ENCODE results near the gene ZNF341. TPM values are rescaled to one million over a fixed set of nuclear protein-coding genes. Genes with fewer than 3 reads are reported as not detected.
"Not testable (repeated sequence)": the region's sequence is repeated elsewhere in the genome, so short reads cannot be mapped to it uniquely, and the experiment has no call there.

Gene ZNF341
- total RNA-seq, 1 donor from 2014 or later = 6.7 TPM

DNA sequence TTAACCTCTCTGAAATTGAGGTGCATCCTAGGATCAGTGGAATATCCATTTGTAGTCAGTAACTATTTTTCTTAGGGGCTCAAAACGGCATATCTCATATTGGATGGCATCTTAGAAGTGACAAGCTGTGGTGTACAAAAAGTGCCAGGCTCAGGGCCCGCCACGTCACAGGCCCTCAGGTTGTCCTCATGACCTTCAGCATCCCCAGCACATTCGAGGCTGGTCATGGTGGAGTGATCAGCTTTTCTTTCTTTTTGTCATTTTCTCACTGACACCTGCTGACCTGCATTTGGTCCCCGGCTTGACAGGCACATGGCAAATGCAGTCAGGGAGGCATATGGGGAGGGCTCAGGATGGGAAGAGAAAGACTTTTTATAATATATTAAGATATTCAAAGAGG, 38.5 kb upstream of the ZNF341 start:
- no peaks in the 10 kb centered on the region for H3K27me3 Mint-ChIP-seq (ENCODE audit: insufficient read depth)
- no peaks in the 10 kb centered on the region for H3K36me3 Mint-ChIP-seq (ENCODE audit: low read depth)
- no peak overlapping the region for H3K4me3 Mint-ChIP-seq
- no peak for DNase-seq (ENCODE audit: low spot score)
- no peaks in the 10 kb centered on the region for H3K9me3 Mint-ChIP-seq
- H3K27ac Mint-ChIP-seq = no peak overlapping the region
- intact Hi-C loops (cut with micrococcal nuclease) = no loop called here
- peaks cover 30% of the 10 kb centered on the region for H3K4me1 Mint-ChIP-seq (ENCODE audit: low read depth)

- Mint-ChIP-seq H3K27me3 (ENCODE audit: insufficient read depth) (no peaks in the 10 kb centered on the region), H3K36me3 (ENCODE audit: low read depth) (no peaks in the 10 kb centered on the region), H3K27ac (no peak overlapping the region), H3K9me3 (no peaks in the 10 kb centered on the region), H3K4me3 (no peak overlapping the region), H3K4me1 (ENCODE audit: low read depth) (peaks cover 23% of the 10 kb centered on the region)
- DNase-seq (ENCODE audit: low spot score) = no peak
- intact Hi-C loops (cut with micrococcal nuclease) = no loop called here
These were observed 37.8 kb upstream of the ZNF341 start for GRCh38 chr20:33693741-33694638.

GRCh38 chr20:33694639-33695012, 37.2 kb upstream of the ZNF341 start:
- no peak overlapping the region for H3K27ac Mint-ChIP-seq
- peaks cover 16% of the 10 kb centered on the region for H3K4me1 Mint-ChIP-seq (ENCODE audit: low read depth)
- intact Hi-C loops (cut with micrococcal nuclease) = no loop called here
- H3K4me3 Mint-ChIP-seq = no peak overlapping the region
- H3K27me3 Mint-ChIP-seq (ENCODE audit: insufficient read depth) = no peaks in the 10 kb centered on the region
- H3K36me3 Mint-ChIP-seq (ENCODE audit: low read depth) = no peaks in the 10 kb centered on the region
- H3K9me3 Mint-ChIP-seq = no peaks in the 10 kb centered on the region
- DNase-seq (ENCODE audit: low spot score) = no peak

- H3K27ac Mint-ChIP-seq = no peak overlapping the region
- no peaks in the 10 kb centered on the region for H3K27me3 Mint-ChIP-seq (ENCODE audit: insufficient read depth)
- peaks cover 3% of the 10 kb centered on the region for H3K4me1 Mint-ChIP-seq (ENCODE audit: low read depth)
- intact Hi-C loops (cut with micrococcal nuclease) = no loop called here
- no peak overlapping the region for H3K4me3 Mint-ChIP-seq
- H3K9me3 Mint-ChIP-seq = no peaks in the 10 kb centered on the region
- H3K36me3 Mint-ChIP-seq (ENCODE audit: low read depth) = no peaks in the 10 kb centered on the region
- no peak for DNase-seq (ENCODE audit: low spot score)
These were observed 35.3 kb upstream of the ZNF341 start for GRCh38 chr20:33696448-33696847.

GRCh38 chr20:33697129-33697528, 34.7 kb upstream of the ZNF341 start:
- Mint-ChIP-seq H3K9me3 (peaks cover 3% of the 10 kb centered on the region), H3K4me3 (no peak overlapping the region), H3K27ac (no peak overlapping the region), H3K27me3 (ENCODE audit: insufficient read depth) (no peaks in the 10 kb centered on the region), H3K4me1 (ENCODE audit: low read depth) (no peaks in the 10 kb centered on the region), H3K36me3 (ENCODE audit: low read depth) (no peaks in the 10 kb centered on the region)
- no peak for DNase-seq (ENCODE audit: low spot score)
- intact Hi-C loops (cut with micrococcal nuclease) = no loop called here

DNA sequence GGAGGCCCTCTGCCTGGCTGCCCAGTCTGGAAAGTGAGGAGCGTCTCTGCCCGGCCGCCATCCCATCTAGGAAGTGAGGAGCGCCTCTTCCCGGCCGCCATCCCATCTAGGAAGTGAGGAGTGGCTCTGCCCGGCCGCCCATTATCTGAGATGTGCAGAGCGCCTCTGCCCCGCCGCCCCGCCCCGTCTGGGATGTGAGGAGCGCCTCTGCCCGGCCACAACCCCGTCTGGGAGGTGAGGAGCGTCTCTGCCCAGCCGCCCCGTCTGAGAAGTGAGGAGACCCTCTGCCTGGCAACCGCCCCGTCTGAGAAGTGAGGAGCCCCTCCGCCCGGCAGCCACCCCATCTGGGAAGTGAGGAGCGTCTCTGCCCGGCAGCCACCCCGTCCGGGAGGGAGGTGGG, 32.8 kb upstream of the ZNF341 start:
- H3K4me3 Mint-ChIP-seq; H3K9me3 Mint-ChIP-seq; intact Hi-C loops (cut with micrococcal nuclease); H3K27ac Mint-ChIP-seq; H3K36me3 Mint-ChIP-seq (ENCODE audit: low read depth); H3K4me1 Mint-ChIP-seq (ENCODE audit: low read depth); H3K27me3 Mint-ChIP-seq (ENCODE audit: insufficient read depth); DNase-seq (ENCODE audit: low spot score): not testable (repeated sequence)

GRCh38 chr20:33700696-33701441, 30.9 kb upstream of the ZNF341 start:
- intact Hi-C loops (cut with micrococcal nuclease); H3K27ac Mint-ChIP-seq: not testable (repeated sequence)

GRCh38 chr20:33701629-33702450, 30.0 kb upstream of the ZNF341 start:
- Mint-ChIP-seq H3K4me3 (no peak overlapping the region), H3K36me3 (ENCODE audit: low read depth) (peaks cover 3% of the 10 kb centered on the region), H3K27ac (no peak overlapping the region), H3K4me1 (ENCODE audit: low read depth) (no peaks in the 10 kb centered on the region), H3K9me3 (peaks cover 3% of the 10 kb centered on the region), H3K27me3 (ENCODE audit: insufficient read depth) (no peaks in the 10 kb centered on the region)
- DNase-seq (ENCODE audit: low spot score) = no peak
- intact Hi-C loops (cut with micrococcal nuclease) = no loop called here

More at GRCh38 chr20:33700696-33701441, 30.9 kb upstream of the ZNF341 start:
- not testable (repeated sequence) for DNase-seq (ENCODE audit: low spot score); H3K4me1 Mint-ChIP-seq (ENCODE audit: low read depth); H3K36me3 Mint-ChIP-seq (ENCODE audit: low read depth); H3K27me3 Mint-ChIP-seq (ENCODE audit: insufficient read depth); H3K4me3 Mint-ChIP-seq; H3K9me3 Mint-ChIP-seq

DNA sequence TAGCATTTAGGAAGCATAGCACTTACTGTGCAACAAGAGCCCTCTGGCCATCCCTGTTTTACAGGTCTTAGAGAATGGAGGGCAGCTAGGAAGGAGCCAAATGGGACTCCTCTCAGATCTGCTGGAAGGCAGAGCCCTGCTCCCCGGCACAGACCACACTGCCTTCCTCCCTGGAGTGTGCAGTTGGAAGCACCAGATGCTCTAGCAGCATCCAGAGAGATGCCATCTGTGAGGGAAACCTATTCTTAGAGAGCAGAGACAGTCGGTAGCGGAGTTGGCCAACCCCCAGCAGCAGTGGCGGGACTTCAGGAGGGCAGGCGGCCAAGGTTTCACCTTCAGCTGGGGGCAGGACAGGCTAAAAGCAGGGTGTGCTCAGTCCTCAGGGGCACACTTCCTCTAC, 28.9 kb upstream of the ZNF341 start:
- Mint-ChIP-seq H3K27me3 (ENCODE audit: insufficient read depth) (no peaks in the 10 kb centered on the region), H3K4me3 (no peak overlapping the region), H3K9me3 (peaks cover 3% of the 10 kb centered on the region), H3K36me3 (ENCODE audit: low read depth) (peaks cover 3% of the 10 kb centered on the region), H3K27ac (no peak overlapping the region), H3K4me1 (ENCODE audit: low read depth) (no peaks in the 10 kb centered on the region)
- DNase-seq (ENCODE audit: low spot score) = no peak
- intact Hi-C loops (cut with micrococcal nuclease) = no loop called here

GRCh38 chr20:33703498-33704137, 28.2 kb upstream of the ZNF341 start:
- Mint-ChIP-seq H3K27me3 (ENCODE audit: insufficient read depth) (no peaks in the 10 kb centered on the region), H3K4me1 (ENCODE audit: low read depth) (no peaks in the 10 kb centered on the region), H3K4me3 (no peak overlapping the region), H3K36me3 (ENCODE audit: low read depth) (peaks cover 3% of the 10 kb centered on the region), H3K27ac (no peak overlapping the region), H3K9me3 (peaks cover 3% of the 10 kb centered on the region)
- no peak for DNase-seq (ENCODE audit: low spot score)
- intact Hi-C loops (cut with micrococcal nuclease) = no loop called here

- no peak overlapping the region for H3K27ac Mint-ChIP-seq
- H3K9me3 Mint-ChIP-seq = peaks cover 3% of the 10 kb centered on the region
- peaks cover 4% of the 10 kb centered on the region for H3K36me3 Mint-ChIP-seq (ENCODE audit: low read depth)
- no peak for DNase-seq (ENCODE audit: low spot score)
- no peaks in the 10 kb centered on the region for H3K27me3 Mint-ChIP-seq (ENCODE audit: insufficient read depth)
- H3K4me3 Mint-ChIP-seq = no peak overlapping the region
- H3K4me1 Mint-ChIP-seq (ENCODE audit: low read depth) = peaks cover 5% of the 10 kb centered on the region
- intact Hi-C loops (cut with micrococcal nuclease) = no loop called here
These were observed 27.4 kb upstream of the ZNF341 start for GRCh38 chr20:33704197-33704924.

DNA sequence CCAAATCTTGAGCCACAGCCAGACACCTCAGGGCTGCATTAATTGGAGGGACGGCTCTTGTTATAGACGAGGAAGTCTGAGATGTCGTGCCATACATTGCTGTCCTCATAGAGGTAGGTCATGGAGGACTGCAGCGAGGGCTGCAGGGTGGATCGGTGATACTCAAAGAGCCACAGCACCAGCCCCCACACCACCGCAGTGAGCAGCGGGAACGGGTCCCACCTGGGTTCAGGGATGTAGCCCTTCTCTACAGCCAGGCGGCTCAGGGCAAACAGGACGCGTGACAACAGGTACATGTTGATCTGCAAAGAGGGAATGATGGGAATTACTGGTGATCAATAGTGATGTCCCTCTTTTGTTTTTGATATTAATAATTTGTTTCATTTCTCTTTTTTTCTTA, 24.1 kb upstream of the ZNF341 start:
- H3K4me1 Mint-ChIP-seq (ENCODE audit: low read depth) = peaks cover 28% of the 10 kb centered on the region
- H3K4me3 Mint-ChIP-seq = no peak overlapping the region
- no peaks in the 10 kb centered on the region for H3K27me3 Mint-ChIP-seq (ENCODE audit: insufficient read depth)
- no peaks in the 10 kb centered on the region for H3K9me3 Mint-ChIP-seq
- intact Hi-C loops (cut with micrococcal nuclease) = no loop called here
- H3K36me3 Mint-ChIP-seq (ENCODE audit: low read depth) = peaks cover 15% of the 10 kb centered on the region
- no peak overlapping the region for H3K27ac Mint-ChIP-seq
- no peak for DNase-seq (ENCODE audit: low spot score)

Data from activated T-helper 1 cell treated with anti-CD3 and anti-CD28 coated beads, Interleukin-12 subunit alpha, Interleukin-12 subunit beta, Interleukin-2, Interleukin-4 antibody, amounts not matched to agents 30 ng/mL and 10 ng/mL and 1 ng/mL, durations not matched to agents 14 hours and 24 hours and 36 hours (primary cell).